HK-2 (cell line): ENCODE measurements around the gene MANEA.

Experiments used
- DNase-seq: peaks from one replicate; pipeline ENCODE4 v3.0.0-alpha.2; 2018; ENCODE audit not compliant: unreplicated experiment

MANEA gene

GRCh38 chr6:95587989-95588388 is 10.7 kb downstream of the MANEA start:
- no peak for DNase-seq

- no peak for DNase-seq
Observed at GRCh38 chr6:95589067-95589466, 11.7 kb downstream of the MANEA start.

GRCh38 chr6:95589826-95590570 is 12.7 kb downstream of the MANEA start:
- no peak for DNase-seq

- DNase-seq = no peak
Observed at GRCh38 chr6:95593025-95593424, 15.7 kb downstream of the MANEA start.

GRCh38 chr6:95596021-95596420 is 18.7 kb downstream of the MANEA start:
- DNase-seq = no peak

GRCh38 chr6:95599706-95600105 is 22.4 kb downstream of the MANEA start:
- DNase-seq = no peak

- DNase-seq = no peak
Observed at GRCh38 chr6:95601133-95601532, 23.8 kb downstream of the MANEA start.

- DNase-seq = no peak
Observed at GRCh38 chr6:95614094-95614493, 36.8 kb downstream of the MANEA start.

GRCh38 chr6:95629551-95629950 is 52.2 kb downstream of the MANEA start:
- no peak for DNase-seq

- no peak for DNase-seq
Observed at GRCh38 chr6:95636552-95637431, 59.5 kb downstream of the MANEA start.

- no peak for DNase-seq
Observed at GRCh38 chr6:95648636-95649035, 71.3 kb downstream of the MANEA start.

GRCh38 chr6:95649451-95649850 is 72.1 kb downstream of the MANEA start:
- DNase-seq = no peak

GRCh38 chr6:95654176-95654575 is 76.8 kb downstream of the MANEA start:
- DNase-seq = no peak

GRCh38 chr6:95658886-95659285 is 81.6 kb downstream of the MANEA start:
- DNase-seq = no peak
